ENCODE results near the gene ANKZF1.

GRCh38 chr2:219223831-219224610 is 5.6 kb upstream of the ANKZF1 start:
- TF ChIP-seq CTCF (IDR thresholded peaks at IDR 0.05) (no peak), POLR2A (IDR thresholded peaks at IDR 0.05) (no peak)
